ENCODE results near the gene ULBP1.
"Not testable (repeated sequence)": the region's sequence is repeated elsewhere in the genome, so short reads cannot be mapped to it uniquely, and the experiment has no call there.

The ULBP1 gene

GRCh38 chr6:149963462-149964307, at the start of gene ULBP1:
ULBP1 (plus strand) TSS chr6:149963943; CDS start chr6:149964050, 107 bp downstream.
- FAIRE-seq, result no peak

- FAIRE-seq, result no peak
Measured at GRCh38 chr6:149915970-149916865, 47.5 kb upstream of the ULBP1 start.

- FAIRE-seq, result no peak
Measured at GRCh38 chr6:149917679-149918078, 46.1 kb upstream of the ULBP1 start.

GRCh38 chr6:149918151-149918905, 45.4 kb upstream of the ULBP1 start:
- FAIRE-seq, result no peak

- not testable (repeated sequence) for FAIRE-seq
Measured at GRCh38 chr6:149919126-149919833, 44.5 kb upstream of the ULBP1 start.

- FAIRE-seq, result no peak
Measured at GRCh38 chr6:149919834-149920225, 43.9 kb upstream of the ULBP1 start.

- no peak for FAIRE-seq
Measured at GRCh38 chr6:149921361-149921760, 42.4 kb upstream of the ULBP1 start.

GRCh38 chr6:149922091-149922490, 41.7 kb upstream of the ULBP1 start:
- FAIRE-seq, result not testable (repeated sequence)

- no peak for FAIRE-seq
Measured at GRCh38 chr6:149922642-149923326, 41.0 kb upstream of the ULBP1 start, which contains the start of gene RAET1G. RAET1G (minus strand) TSS chr6:149923121; CDS start chr6:149923010, 111 bp downstream.

GRCh38 chr6:149923327-149923986, 40.3 kb upstream of the ULBP1 start:
- FAIRE-seq, result no peak

GRCh38 chr6:149924206-149924932, 39.4 kb upstream of the ULBP1 start:
- no peak for FAIRE-seq

- FAIRE-seq, result no peak
Measured at GRCh38 chr6:149924933-149925252, 38.9 kb upstream of the ULBP1 start.

- no peak for FAIRE-seq
Measured at GRCh38 chr6:149925253-149925973, 38.3 kb upstream of the ULBP1 start.

GRCh38 chr6:149925974-149926777, 37.6 kb upstream of the ULBP1 start:
- FAIRE-seq, result no peak

GRCh38 chr6:149927025-149927424, 36.7 kb upstream of the ULBP1 start:
- FAIRE-seq, result not testable (repeated sequence)

GRCh38 chr6:149929422-149929821, 34.3 kb upstream of the ULBP1 start:
- no peak for FAIRE-seq

- no peak for FAIRE-seq
Measured at GRCh38 chr6:149931501-149931900, 32.2 kb upstream of the ULBP1 start.

- no peak for FAIRE-seq
Measured at GRCh38 chr6:149933036-149933435, 30.7 kb upstream of the ULBP1 start.

- no peak for FAIRE-seq
Measured at GRCh38 chr6:149933461-149933860, 30.3 kb upstream of the ULBP1 start.
